GM19438 (cell line): ENCODE results near the gene MIPEP.
"Not testable (repeated sequence)": the region's sequence is repeated elsewhere in the genome, so short reads cannot be mapped to it uniquely, and the experiment has no call there.

Experiments
- ATAC-seq: cut with Tn5 transposase; IDR thresholded peaks from one replicate; pipeline ENCODE4 v1.9.1; 2021; ENCODE audit warnings: low read depth; ENCODE audit not compliant: unreplicated experiment

The MIPEP gene

GRCh38 chr13:23889615-23890607 lies 711 bp upstream of the MIPEP start:
- ATAC-seq, result peak; percentile 10

- ATAC-seq, result not testable (repeated sequence)
Observed at GRCh38 chr13:23884361-23884760, 4.8 kb downstream of the MIPEP start.

DNA sequence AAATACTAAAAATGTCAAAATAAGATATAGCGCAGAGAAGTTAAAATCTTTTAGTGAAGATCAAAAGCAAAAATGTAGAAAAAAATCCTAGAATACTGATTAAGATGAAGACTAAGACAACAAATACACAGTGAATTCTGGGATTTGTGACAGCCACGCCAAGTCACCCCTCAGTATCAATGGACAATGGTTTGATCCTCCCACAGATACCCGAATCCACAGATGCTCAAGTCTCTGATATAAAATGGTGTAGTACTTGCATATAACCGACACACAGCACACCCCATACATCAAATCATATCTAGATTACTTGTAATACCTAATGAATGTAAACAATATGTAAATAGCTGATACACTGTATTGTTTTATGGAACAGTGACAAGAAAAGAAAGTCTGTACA lies 5.9 kb downstream of the MIPEP start:
- ATAC-seq, result no peak

DNA sequence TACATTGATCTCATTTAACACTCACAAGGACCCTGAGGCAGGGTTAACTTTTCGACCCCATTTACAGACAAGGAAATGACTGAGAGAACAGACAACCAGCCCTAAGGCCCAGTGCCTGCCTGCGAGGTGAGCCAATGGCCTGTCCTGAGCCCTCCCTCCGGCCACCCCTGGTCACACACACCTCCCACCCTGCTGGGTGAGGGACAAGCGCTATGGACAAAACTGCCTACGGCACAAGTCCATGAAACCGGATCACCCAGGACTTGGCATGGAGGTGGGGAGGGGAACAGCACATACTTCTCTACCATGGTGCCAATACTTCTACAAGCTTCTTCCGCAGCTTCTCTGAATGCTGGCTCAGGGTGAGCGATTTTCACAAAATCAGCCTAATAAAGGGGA lies 7.8 kb downstream of the MIPEP start:
- not testable (repeated sequence) for ATAC-seq

DNA sequence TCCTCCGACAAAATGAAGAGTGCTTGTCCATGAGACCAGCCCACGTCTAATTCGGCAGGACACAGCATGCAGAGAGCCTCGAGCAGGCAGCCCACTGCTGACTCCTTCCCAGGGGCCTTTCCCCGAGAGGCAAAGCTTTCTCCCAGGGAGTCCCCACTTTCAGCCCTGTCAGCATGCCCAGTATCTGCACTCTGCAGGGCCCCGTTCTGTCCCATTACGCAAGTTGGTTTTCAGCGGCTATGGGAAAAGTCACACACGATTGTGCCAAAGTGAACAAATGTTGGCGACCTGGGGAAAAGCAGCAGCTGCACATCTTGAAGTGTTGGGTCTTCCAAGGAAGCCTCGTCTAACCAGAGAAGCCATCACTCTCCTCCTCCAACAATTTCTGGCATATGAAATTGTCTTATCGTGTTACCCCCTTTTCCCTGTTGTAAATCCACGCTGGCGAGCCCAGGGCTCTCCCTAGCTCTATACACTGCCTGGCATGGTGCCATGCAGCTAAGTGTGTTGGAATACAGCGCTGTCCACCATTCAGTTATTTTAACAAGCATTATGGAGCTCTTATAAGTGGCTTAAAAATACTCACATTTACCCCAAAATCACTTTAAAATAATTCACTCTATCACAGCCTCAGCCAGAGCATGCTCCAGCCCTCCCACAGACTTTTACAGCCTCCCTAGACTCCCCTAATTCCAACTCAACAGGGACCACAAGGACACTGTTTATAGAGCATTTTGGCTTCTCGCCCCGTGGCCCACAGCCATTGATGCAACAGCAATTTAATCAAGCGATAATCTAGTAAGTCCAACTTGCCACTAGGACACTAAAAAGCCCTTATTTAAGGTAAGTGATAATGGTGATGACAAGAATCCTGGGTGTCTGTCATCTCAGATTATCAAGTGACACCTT lies 8.5 kb downstream of the MIPEP start:
- not testable (repeated sequence) for ATAC-seq

GRCh38 chr13:23877286-23877685 lies 11.9 kb downstream of the MIPEP start:
- no peak for ATAC-seq

- ATAC-seq, result no peak
Observed at GRCh38 chr13:23876265-23876664, 12.9 kb downstream of the MIPEP start.

DNA sequence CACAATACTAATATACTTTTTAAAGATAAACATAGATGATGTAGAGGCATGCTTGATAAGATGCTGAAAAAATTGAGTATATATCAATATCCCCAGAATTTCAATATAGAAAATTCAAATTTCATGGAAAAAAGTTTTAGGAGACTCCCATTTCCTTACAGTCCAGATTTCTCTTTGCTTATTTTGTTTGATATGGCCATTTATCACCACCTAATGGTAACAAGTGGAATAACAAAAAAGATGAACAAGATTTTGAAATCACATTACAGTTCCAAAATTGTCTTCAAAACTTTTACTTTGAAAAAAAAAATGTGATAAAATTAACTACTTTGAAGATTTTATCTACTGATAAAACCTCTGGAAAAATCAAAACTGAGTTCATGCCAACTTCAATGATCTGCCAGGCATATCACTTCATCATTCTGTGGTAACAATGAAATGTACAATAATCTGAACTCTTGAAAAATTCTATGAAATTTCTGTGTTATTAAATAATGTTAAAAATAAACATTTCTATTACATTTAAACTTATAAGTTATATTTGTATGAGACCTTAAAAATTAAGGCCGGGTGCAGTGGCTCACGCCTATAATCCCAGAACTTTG lies 17.5 kb downstream of the MIPEP start:
- ATAC-seq, result no peak

DNA sequence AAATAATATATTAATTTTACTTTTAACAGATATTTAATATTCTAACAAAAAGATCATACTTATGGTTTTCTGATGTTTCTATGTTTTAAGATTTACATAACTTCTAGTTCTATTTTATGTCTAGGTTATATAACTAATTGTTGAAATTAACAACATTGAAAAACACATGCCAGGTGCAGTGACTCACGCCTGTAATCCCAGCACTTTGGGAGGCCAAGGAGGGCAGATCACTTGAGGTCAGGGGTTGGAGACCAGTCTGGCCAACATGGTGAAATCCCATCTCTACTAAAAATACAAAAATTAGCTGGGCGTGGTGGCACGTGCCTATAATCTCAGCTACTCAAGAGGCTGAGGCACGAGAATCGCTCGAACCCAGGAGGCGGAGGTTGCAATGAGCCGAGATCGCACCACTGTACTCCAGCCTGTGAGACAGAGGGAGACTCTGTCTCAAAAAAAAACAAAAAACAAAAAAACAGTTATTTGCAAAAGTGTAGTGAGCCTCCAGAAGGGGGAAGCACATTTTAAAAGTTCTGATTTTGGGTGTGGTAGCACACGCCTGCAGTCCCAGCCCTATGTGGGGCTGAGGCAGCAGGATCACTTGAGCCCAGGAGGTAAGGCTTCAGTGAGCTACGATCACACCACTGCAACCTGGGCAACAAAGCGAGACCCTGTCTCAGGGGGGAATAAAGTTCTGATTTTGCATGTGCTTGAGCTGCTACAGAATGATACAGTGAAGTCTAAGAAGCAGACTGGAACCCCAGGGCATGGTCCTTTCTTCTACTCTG lies 18.7 kb downstream of the MIPEP start:
- no peak for ATAC-seq

DNA sequence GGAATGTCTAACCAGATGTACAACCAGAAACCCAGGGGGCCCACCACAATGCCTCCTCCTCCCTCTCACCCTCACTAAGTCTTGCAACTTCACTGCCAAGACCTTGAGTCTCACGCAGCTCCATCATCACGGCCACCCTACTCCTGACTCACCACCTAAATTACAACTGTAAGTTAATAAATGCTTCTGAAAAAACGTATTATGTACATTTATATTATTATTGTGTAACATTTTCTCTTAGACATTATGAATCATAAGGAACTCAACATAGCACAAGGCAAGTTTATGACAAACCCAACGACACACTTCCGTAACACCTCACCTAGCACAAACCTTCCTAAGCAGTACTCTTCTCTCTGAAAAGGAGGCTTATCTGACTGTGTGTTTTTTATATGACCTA lies 20.7 kb downstream of the MIPEP start:
- no peak for ATAC-seq

- ATAC-seq, result no peak
Observed at GRCh38 chr13:23867027-23867491, 22.1 kb downstream of the MIPEP start.

DNA sequence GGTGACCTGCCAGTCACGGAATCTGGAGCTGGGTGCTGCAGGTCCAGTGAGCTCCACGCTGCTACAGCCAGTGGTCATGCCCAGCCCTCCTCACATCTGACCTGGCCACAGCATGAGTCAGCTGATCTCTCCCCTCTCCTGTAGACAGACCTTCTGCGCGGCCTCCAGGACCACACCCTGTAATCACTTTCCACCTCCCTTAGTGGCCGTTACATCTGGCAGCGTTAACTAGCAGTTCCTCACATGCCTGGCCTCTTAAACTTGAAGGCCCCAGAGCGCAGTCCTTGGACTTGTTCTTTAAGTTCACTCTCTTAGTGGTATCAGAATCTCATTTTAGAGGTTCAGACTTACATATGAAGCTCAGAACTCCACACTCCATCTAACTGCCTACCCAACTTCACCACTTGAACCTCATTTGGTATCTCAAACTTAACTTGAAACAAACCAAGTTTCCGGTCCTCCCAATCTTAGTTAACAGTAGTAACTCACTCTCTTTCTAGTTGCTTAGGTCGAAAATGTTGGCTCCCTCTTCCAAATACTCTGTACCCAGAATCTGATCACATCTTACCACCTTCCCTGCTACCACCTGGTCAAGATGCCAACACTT lies 22.7 kb downstream of the MIPEP start:
- ATAC-seq, result no peak

- no peak for ATAC-seq
Observed at GRCh38 chr13:23865906-23866305, 23.3 kb downstream of the MIPEP start.

DNA sequence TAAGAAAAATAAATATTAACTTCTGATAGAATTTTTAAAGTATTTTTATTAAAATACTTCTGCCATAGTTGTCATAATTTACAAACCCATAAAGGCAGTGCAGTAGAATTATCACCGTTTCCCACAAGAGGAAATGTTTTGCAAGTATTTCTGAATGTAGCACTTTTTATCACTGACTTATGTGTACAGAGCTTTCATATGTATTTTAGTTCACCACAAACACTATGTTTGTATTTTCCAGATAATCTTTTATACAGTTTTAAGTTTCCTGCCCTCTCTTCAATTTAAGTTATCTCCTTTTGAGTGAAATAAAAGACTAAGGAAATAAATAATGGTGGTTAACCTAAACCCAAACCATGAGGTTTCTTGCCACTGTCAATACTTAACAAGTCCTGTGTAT lies 24.2 kb downstream of the MIPEP start:
- no peak for ATAC-seq

DNA sequence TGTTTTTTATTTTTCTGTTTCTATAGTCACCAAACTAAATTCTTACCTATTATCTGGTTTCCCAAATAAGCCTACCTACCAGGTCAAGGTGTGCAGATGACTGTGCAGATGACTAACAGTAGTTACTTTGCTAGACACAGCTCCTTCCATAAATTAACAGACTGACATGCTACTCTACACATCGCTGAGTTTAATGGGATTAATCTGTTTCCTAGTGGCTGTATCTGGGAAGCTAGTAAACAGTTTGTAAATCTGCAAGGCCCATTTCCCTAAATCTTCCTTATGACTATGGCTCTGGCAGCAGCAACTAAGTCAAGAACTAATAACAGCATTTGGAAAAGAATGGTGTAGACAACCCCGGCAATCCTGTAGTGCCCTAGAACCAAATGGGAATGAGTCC lies 27.9 kb downstream of the MIPEP start:
- ATAC-seq, result no peak

DNA sequence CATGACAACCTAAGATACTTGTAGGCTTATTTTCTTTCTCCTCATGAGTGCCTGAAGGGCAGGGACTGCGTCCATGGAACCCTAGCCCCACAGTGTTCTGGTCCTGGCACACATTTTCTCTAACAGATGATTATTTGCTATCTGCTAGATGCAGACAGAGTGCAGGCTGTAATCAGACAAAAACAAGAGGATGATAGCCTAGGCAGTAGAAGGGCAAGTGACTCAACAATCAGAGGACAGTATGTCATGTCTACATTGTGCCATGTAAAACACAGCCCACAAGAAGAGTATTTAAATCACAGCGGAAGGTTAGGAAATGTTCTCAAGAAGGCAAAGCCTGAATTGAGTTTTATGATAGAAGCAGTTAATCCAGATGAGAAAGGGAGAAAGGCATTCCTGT lies 29.3 kb downstream of the MIPEP start:
- ATAC-seq, result no peak

DNA sequence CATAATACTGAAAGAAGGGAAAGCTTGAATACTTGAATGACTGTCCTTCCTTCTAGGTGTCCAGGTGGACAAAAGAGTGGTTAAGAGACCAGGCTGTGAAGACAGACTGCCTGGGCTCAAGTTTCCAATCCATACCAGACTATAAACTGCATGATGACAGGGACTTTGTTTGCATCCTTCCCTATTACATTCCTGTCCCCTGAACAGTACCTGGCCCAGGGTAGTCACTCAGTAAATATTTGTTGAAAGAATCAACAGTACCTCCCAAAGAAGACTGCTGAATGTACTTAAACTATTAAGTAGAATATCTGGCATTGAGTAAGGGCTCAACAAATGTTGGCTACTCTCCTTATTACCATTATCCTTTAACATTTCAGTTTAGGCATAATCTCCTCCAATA lies 29.7 kb downstream of the MIPEP start:
- no peak for ATAC-seq

DNA sequence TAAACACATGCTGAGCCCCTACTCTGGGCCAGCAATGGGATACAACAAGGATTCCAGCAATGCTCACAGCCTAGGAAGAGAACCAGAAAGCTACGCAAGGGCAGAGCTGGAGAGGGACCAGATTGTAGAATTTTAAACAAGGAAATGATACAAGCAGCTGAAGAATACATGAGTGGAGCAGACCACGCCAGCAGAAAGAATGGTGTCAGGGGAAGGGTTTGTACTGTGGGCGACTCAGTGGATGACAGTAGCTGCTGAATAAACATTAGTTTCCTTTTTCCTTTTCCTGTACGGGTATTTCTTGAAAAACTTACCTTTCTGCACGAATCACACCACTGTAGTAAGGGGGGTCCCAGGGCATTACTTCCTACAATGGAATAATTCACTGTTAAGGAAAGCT lies 30.7 kb downstream of the MIPEP start:
- no peak for ATAC-seq

DNA sequence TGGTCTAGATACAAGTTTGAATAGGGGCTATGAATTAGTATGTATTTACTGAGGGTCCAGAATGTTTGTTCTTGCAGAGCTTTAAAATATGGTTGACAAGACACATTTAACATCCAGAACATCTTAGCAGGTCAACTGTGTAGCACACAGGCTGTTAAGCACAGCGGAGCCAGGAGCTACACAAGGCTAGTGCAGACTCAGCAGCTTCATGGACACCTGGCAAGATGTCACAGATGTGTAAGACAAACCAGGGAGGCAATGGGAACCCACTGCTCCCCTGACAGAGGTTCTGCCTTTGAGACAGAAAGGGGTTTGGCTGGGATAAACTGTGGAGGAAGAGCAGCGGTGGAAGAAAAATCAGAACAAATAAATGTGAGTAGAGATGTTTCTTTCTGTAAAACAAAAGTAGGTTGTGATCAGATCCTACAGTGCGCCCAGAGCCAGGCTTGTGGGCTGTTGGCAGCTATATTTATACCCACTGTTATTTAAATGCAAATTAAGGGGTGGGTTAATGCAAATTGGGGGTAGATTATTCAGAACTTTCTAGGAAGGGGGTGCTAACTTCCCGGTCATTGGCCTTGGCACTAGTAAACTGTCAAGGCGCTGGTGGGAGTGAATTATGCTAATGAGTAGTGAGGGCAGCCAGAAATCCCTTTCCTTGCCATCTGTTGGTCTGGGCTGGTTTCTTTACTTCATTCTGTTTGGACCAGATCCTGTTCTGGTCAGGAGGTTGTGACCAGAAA lies 33.0 kb downstream of the MIPEP start:
- ATAC-seq, result no peak
